H1 (cell line): Measurements from ENCODE around the gene PRLHR. TPM values are rescaled to one million over a fixed set of nuclear protein-coding genes. Genes with fewer than 3 reads are reported as not detected.
A peak's percentile ranks its signal among the peaks of the same experiment; 100 is the strongest.

Experiments used
- CTCF ChIA-PET: fragments of 300-600 bp; sonication (Branson Sonifier 250); formaldehyde crosslinking; loops from one replicate; lab custom pipeline; 2021; ENCODE audit not compliant: partially characterized antibody; lab: Charles Lee
- POLR2A ChIA-PET: fragments of 300-600 bp; sonication (Branson Sonifier 250); formaldehyde crosslinking; loops from one replicate; lab custom pipeline; 2021; ENCODE audit warnings: inconsistent platforms; ENCODE audit not compliant: partially characterized antibody; lab: Charles Lee
- DNase-seq, 2 experiments: peaks; one replicate each; pipeline versions ENCODE4 v3.0.0 to v3.0.0-alpha.2; 2010 to 2022; ENCODE audit warnings: low spot score in 2 of 2, low read depth in 1 of 2, mixed read lengths in 1 of 2
- FAIRE-seq: peaks from 2 replicates; lab custom pipeline; 2011; peaks lifted over from hg19 to GRCh38; lab: Jason Lieb, UNC
- H2AFZ ChIP-seq: 2 replicates; pipeline ENCODE4 v1.8.1; 2012; ENCODE audit warnings: low read length, inconsistent platforms
- H2AK5ac ChIP-seq: 2 replicates; pipeline ENCODE4 v1.6.1; 2013; ENCODE audit warnings: low read depth, low read length
- H2BK120ac ChIP-seq: replicated peaks from 2 replicates; pipeline ENCODE3; 2013; ENCODE audit warnings: low read depth, low read length, inconsistent platforms
- H2BK12ac ChIP-seq: 2 replicates; pipeline ENCODE4 v1.6.1; 2013; ENCODE audit warnings: low read depth, low read length
- H2BK15ac ChIP-seq: 2 replicates; pipeline ENCODE4 v1.6.1; 2013; ENCODE audit warnings: low read length
- H2BK20ac ChIP-seq: 2 replicates; pipeline ENCODE4 v1.6.1; 2013; ENCODE audit warnings: low read length
- H2BK5ac ChIP-seq: 2 replicates; pipeline ENCODE4 v1.6.1; 2013; ENCODE audit warnings: low read depth, low read length
- H3K14ac ChIP-seq: 2 replicates; pipeline ENCODE4 v1.6.1; 2013; ENCODE audit warnings: inconsistent platforms; ENCODE audit not compliant: insufficient read length
- H3K18ac ChIP-seq: 2 replicates; pipeline ENCODE4 v1.6.1; 2013; ENCODE audit warnings: low read length; ENCODE audit errors: extremely low read depth
- H3K23ac ChIP-seq: 2 replicates; pipeline ENCODE4 v1.6.1; 2013; ENCODE audit warnings: inconsistent platforms; ENCODE audit not compliant: insufficient read length
- H3K23me2 ChIP-seq: 2 replicates; pipeline ENCODE4 v1.6.1; 2013; ENCODE audit warnings: low read depth, low read length
- H3K27ac ChIP-seq: 2 replicates; pipeline ENCODE4 v1.6.1; 2011; ENCODE audit warnings: low read depth, low read length, inconsistent platforms
- H3K27me3 ChIP-seq, 4 experiments: replicated peaks in 1 of 4; 1 replicate in 1 of 4; 2 replicates in 3 of 4; pipeline versions ENCODE4 v1.6.1 to v1.8.1; 2011 to 2013; ENCODE audit warnings: low read length in 3 of 4, mild to moderate bottlenecking in 3 of 4, inconsistent platforms in 2 of 4, mixed read lengths in 2 of 4, moderate library complexity in 1 of 4; ENCODE audit not compliant: control insufficient read depth in 3 of 4, insufficient read depth in 3 of 4; ENCODE audit errors: extremely low read depth in 1 of 4
- H3K36me3 ChIP-seq, 4 experiments: 2 replicates each; pipeline versions ENCODE4 v1.6.1 to v1.8.1; 2011 to 2013; ENCODE audit warnings: mild to moderate bottlenecking in 4 of 4, low read length in 3 of 4, moderate library complexity in 2 of 4, control low read depth in 1 of 4, inconsistent platforms in 1 of 4; ENCODE audit not compliant: insufficient read depth in 4 of 4, control insufficient read depth in 2 of 4
- H3K4ac ChIP-seq: replicated peaks from 2 replicates; pipeline ENCODE3; 2013; ENCODE audit warnings: low read length, low read depth, mixed read lengths, inconsistent platforms; ENCODE audit not compliant: insufficient read length
- H3K4me1 ChIP-seq, 4 experiments: replicated peaks in 1 of 4; 1 replicate in 1 of 4; 2 replicates in 3 of 4; pipeline versions ENCODE4 v1.6.1 to v1.8.1; 2011 to 2013; ENCODE audit warnings: low read length in 3 of 4, inconsistent platforms in 2 of 4, mixed read lengths in 1 of 4; ENCODE audit not compliant: insufficient read depth in 4 of 4, control insufficient read depth in 3 of 4
- H3K4me2 ChIP-seq, 2 experiments: 2 replicates each; pipeline versions ENCODE4 v1.6.1 to v1.8.1; 2011 to 2013; ENCODE audit warnings: low read depth in 2 of 2, low read length in 2 of 2, control low read depth in 1 of 2, inconsistent platforms in 1 of 2, mild to moderate bottlenecking in 1 of 2; ENCODE audit not compliant: insufficient read depth in 1 of 2
- H3K4me3 ChIP-seq, 4 experiments: fragments of 200-600, 300-600 bp in 1 of 4; sonication (generic), shearing (Covaris generic), sonication (Bioruptor Twin) in 1 of 4; 2 replicates each; pipeline versions ENCODE4 v1.5.1 to v1.8.1; 2011 to 2016; ENCODE audit warnings: low read length in 4 of 4, low read depth in 3 of 4, control low read depth in 2 of 4, inconsistent platforms in 2 of 4, mild to moderate bottlenecking in 2 of 4, mixed read lengths in 1 of 4, moderate library complexity in 1 of 4; ENCODE audit not compliant: insufficient read depth in 2 of 4; ENCODE audit errors: extremely low read depth in 1 of 4
- H3K56ac ChIP-seq: replicated peaks from 2 replicates; pipeline ENCODE3; 2013; ENCODE audit warnings: low read depth, mild to moderate bottlenecking, mixed read lengths, low read length, inconsistent platforms; ENCODE audit not compliant: insufficient read length
- H3K79me1 ChIP-seq: 2 replicates; pipeline ENCODE4 v1.6.1; 2013; ENCODE audit warnings: low read depth, low read length, control low read depth
- H3K79me2 ChIP-seq, 2 experiments: 2 replicates each; pipeline versions ENCODE4 v1.6.1 to v1.8.1; 2012 to 2013; ENCODE audit warnings: low read length in 2 of 2, mild to moderate bottlenecking in 2 of 2, inconsistent platforms in 1 of 2; ENCODE audit not compliant: insufficient read depth in 2 of 2, control insufficient read depth in 1 of 2
- H3K9ac ChIP-seq, 4 experiments: replicated peaks in 1 of 4; 1 replicate in 1 of 4; 2 replicates in 3 of 4; pipeline versions ENCODE4 v1.6.1 to v1.8.1; 2011 to 2013; ENCODE audit warnings: low read depth in 3 of 4, low read length in 3 of 4, control low read depth in 2 of 4, mild to moderate bottlenecking in 2 of 4, moderate library complexity in 2 of 4, inconsistent platforms in 1 of 4; ENCODE audit errors: extremely low read depth in 1 of 4
- H3K9me3 ChIP-seq, 2 experiments: 2 replicates each; pipeline versions ENCODE4 v1.6.1 to v1.8.1; 2012 to 2013; ENCODE audit warnings: mild to moderate bottlenecking in 2 of 2, moderate library complexity in 2 of 2, control low read depth in 1 of 2, inconsistent platforms in 1 of 2, low read depth in 1 of 2, low read length in 1 of 2, mixed read lengths in 1 of 2; ENCODE audit not compliant: insufficient read depth in 2 of 2
- H4K20me1 ChIP-seq, 2 experiments: replicated peaks in 1 of 2; 2 replicates each; pipeline versions ENCODE3 to v1.8.1; 2011 to 2013; ENCODE audit warnings: inconsistent platforms in 2 of 2, low read length in 2 of 2, mild to moderate bottlenecking in 1 of 2; ENCODE audit not compliant: insufficient read depth in 2 of 2, control insufficient read depth in 1 of 2
- H4K5ac ChIP-seq: 2 replicates; pipeline ENCODE4 v1.6.1; 2013; ENCODE audit warnings: low read length, low read depth, mixed read lengths, inconsistent platforms; ENCODE audit not compliant: insufficient read length
- H4K8ac ChIP-seq: 2 replicates; pipeline ENCODE4 v1.8.0; 2013; ENCODE audit warnings: mild to moderate bottlenecking, moderate library complexity, low read length, inconsistent platforms; ENCODE audit not compliant: insufficient read depth; ENCODE audit errors: extremely low read depth
- H4K91ac ChIP-seq: replicated peaks from 2 replicates; pipeline ENCODE3; 2013; ENCODE audit warnings: low read length, mixed read lengths, inconsistent platforms; ENCODE audit not compliant: insufficient read length
- CBX5 ChIP-seq: fragments of 300-800, 300-1000 bp; sonication (generic); IDR thresholded peaks from 2 replicates; pipeline ENCODE4 v1.7.1; 2016; ENCODE audit warnings: antibody characterized with exemption, low read length, low read depth
- CBX8 ChIP-seq: fragments of 300-800, 300-1000 bp; sonication (generic); IDR thresholded peaks from 2 replicates; pipeline ENCODE4 v1.7.1; 2016; ENCODE audit warnings: low read depth, low read length, borderline replicate concordance
- KDM4A ChIP-seq: IDR thresholded peaks from one replicate; pipeline ENCODE4 v1.7.1; 2012; ENCODE audit warnings: low read depth, mild to moderate bottlenecking, moderate library complexity, low read length, inconsistent platforms; ENCODE audit not compliant: severe bottlenecking
- KDM5A ChIP-seq: fragments of 200-600 bp; IDR thresholded peaks from 2 replicates; pipeline ENCODE4 v1.7.1; 2012; ENCODE audit warnings: mild to moderate bottlenecking, low read length, inconsistent platforms, mixed read lengths
- MAX ChIP-seq: IDR thresholded peaks from 2 replicates; pipeline ENCODE4 v1.6.1; 2012; ENCODE audit warnings: inconsistent platforms
- TEAD4 ChIP-seq: IDR thresholded peaks from 2 replicates; pipeline ENCODE4 v1.6.1; 2012; ENCODE audit warnings: low read depth, low read length, inconsistent platforms, mixed read lengths
- WGBS, 2 experiments: shearing (Covaris generic) in 1 of 2; methylation state at CpG; one replicate each; pipeline versions ENCODE4 v1.1.6 to v1.1.7; 2013 to 2015; ENCODE audit warnings: low lambda C conversion rate in 2 of 2, mixed read lengths in 2 of 2, inconsistent platforms in 1 of 2, low coverage in 1 of 2, missing lambda C conversion rate in 1 of 2; ENCODE audit not compliant: insufficient replicate concordance in 2 of 2, insufficient coverage in 1 of 2, insufficient read length in 1 of 2; ENCODE audit errors: extremely low coverage in 1 of 2, missing lambda C conversion rate in 1 of 2; 5-methylcytosine and 5-hydroxymethylcytosine counted together
- polyA plus RNA-seq, 7 experiments: library from polyadenylated mRNA; depleted of rRNA in 3 of 7; stranded (reverse) in 5 of 7; unstranded in 2 of 7; fragments of >200 nt in 5 of 7; fragments of 200-250 nt in 2 of 7; gene quantifications; 1 replicate in 5 of 7; 2 replicates in 1 of 7; 4 replicates in 1 of 7; pipeline versions ENCODE4 v1.2.1 to v1.2.3, GENCODE V29; 2011 to 2013; ENCODE audit warnings: missing spikeins in 2 of 7, mixed read lengths in 2 of 7
- total RNA-seq: library from RNA; stranded (reverse); fragmentation: NEBNext Ultra II Directional; extraction: Animal tissue kit (Norgen Biotek cat#: 25700); gene quantifications from 2 replicates; pipeline ENCODE4 v1.2.1, GENCODE V29; 2021

Gene PRLHR
- total and polyA plus RNA-seq, 2 of the 8 experiments (the other 6 are each of a cell fraction or from before 2014, with no cell fraction given) = not detected

- Histone ChIP-seq H3K18ac (no peak overlapping the region), H2BK120ac (peak overlapping the region; percentile 24), H3K4me2 (0 out of 4 replicates have a peak overlapping the region, but pooled peaks of 1 of the 2 experiments have one; percentile 24), H3K9ac (no peak overlapping the region), H4K5ac (no peak overlapping the region), H2BK15ac (no peak overlapping the region), H3K4ac (no peak overlapping the region), H2AK5ac (no peak overlapping the region), H2BK12ac (no peak overlapping the region), H3K23me2 (no peaks in the 10 kb centered on the region), H3K27ac (no peak overlapping the region), H4K8ac (no peak overlapping the region), H4K20me1 (no peaks in the 10 kb centered on the region), H3K36me3 (no peaks in the 10 kb centered on the region), H3K14ac (no peak overlapping the region), H3K23ac (no peak overlapping the region), H2AFZ (0 out of 2 replicates have a peak overlapping the region, but pooled peaks have one; percentile 5), H4K91ac (no peak overlapping the region), H2BK5ac (no peak overlapping the region; the same call in 1 of the 2 replicates), H3K27me3 (no peaks in the 10 kb centered on the region), H3K4me1 (peaks cover 0 to 4% (median 3%) of the 10 kb centered on the region in 4 experiments; a peak in 2 of 7 replicates), H2BK20ac (no peak overlapping the region), H3K9me3 (no peaks in the 10 kb centered on the region), H3K79me1 (no peaks in the 10 kb centered on the region), H3K56ac (peak overlapping the region; percentile 22), H3K4me3 (no peak overlapping the region), H3K79me2 (no peaks in the 10 kb centered on the region)
- DNase-seq = no peak
- 92% methylated on average over 5 of the region's 5 CpGs; no CpG with 5 or more reads in 1 of the 2 experiments for WGBS, 2 experiments
- ChIA-PET CTCF (interaction anchor here (0.6 to 6.0 kb wide), 7 partner anchors 8 to 56 kb away, joined by 3 to 56 read pairs (median 10); no protein-coding TSS in a partner anchor), POLR2A (no interaction called here)
- FAIRE-seq = no peak
- TF ChIP-seq CBX8 (no peak), TEAD4 (no peak), KDM4A (no peak), MAX (no peak), CBX5 (no peak), KDM5A (no peak)
Measured at GRCh38 chr10:118624747-118625146, 29.3 kb upstream of the PRLHR start.
